ENCODE data around the gene BAHCC1. TPM values are rescaled to one million over a fixed set of nuclear protein-coding genes. Genes with fewer than 3 reads are reported as not detected.

BAHCC1 gene
- total and polyA plus RNA-seq, 2 of the 8 experiments (the other 6 are each of a cell fraction or from before 2014, with no cell fraction given): 0.26 to 0.58 TPM

- FAIRE-seq: no peak
- Histone ChIP-seq H2BK5ac (ENCODE audit: low read depth, low read length) (no peak overlapping the region), H3K4ac (replicated peaks; ENCODE audit: insufficient read length, low read depth, low read length) (no peak overlapping the region), H4K8ac (ENCODE audit: extremely low read depth, insufficient read depth, low read length) (peak overlapping the region; percentile 79; the same call in 1 of the 2 replicates), H3K4me2 (ENCODE audit: insufficient read depth in 1 of 2, low read depth in 2 of 2, low read length in 2 of 2) (no peak overlapping the region), H3K79me2 (ENCODE audit: control insufficient read depth in 1 of 2, insufficient read depth in 2 of 2, low read length in 2 of 2) (no peaks in the 10 kb centered on the region), H3K56ac (replicated peaks; ENCODE audit: insufficient read length, low read depth, low read length) (no peak overlapping the region), H2BK15ac (ENCODE audit: low read length) (no peak overlapping the region), H2AK5ac (ENCODE audit: low read depth, low read length) (peak overlapping the region; percentile 6; the same call in 1 of the 2 replicates), H3K18ac (ENCODE audit: extremely low read depth, low read length) (no peak overlapping the region; the same call in 1 of the 2 replicates), H2BK12ac (ENCODE audit: low read depth, low read length) (no peak overlapping the region), H2AFZ (ENCODE audit: low read length) (no peak overlapping the region), H2BK120ac (replicated peaks; ENCODE audit: low read depth, low read length) (no peak overlapping the region), H3K23ac (ENCODE audit: insufficient read length) (no peak overlapping the region), H4K20me1 (replicated peaks in 1 of 2; ENCODE audit: control insufficient read depth in 1 of 2, insufficient read depth in 2 of 2, low read length in 2 of 2) (peaks cover 0 to 7% of the 10 kb centered on the region in 2 experiments), H3K23me2 (ENCODE audit: low read depth, low read length) (peaks cover 21% of the 10 kb centered on the region; the same call in 1 of the 2 replicates), H3K36me3 (ENCODE audit: control insufficient read depth in 2 of 4, insufficient read depth in 4 of 4, low read length in 3 of 4) (no peaks in the 10 kb centered on the region), H3K9ac (replicated peaks in 1 of 4; ENCODE audit: extremely low read depth in 1 of 4, low read depth in 3 of 4, low read length in 3 of 4) (no peak overlapping the region), H4K5ac (ENCODE audit: insufficient read length, low read depth, low read length) (no peak overlapping the region), H4K91ac (replicated peaks; ENCODE audit: insufficient read length, low read length) (no peak overlapping the region), H2BK20ac (ENCODE audit: low read length) (no peak overlapping the region), H3K14ac (ENCODE audit: insufficient read length) (no peak overlapping the region), H3K9me3 (ENCODE audit: insufficient read depth in 2 of 2, low read depth in 1 of 2, low read length in 1 of 2) (peaks cover 0 to 6% of the 10 kb centered on the region in 2 experiments; a peak in 1 of 4 replicates), H3K4me3 (ENCODE audit: extremely low read depth in 1 of 4, insufficient read depth in 2 of 4, low read depth in 3 of 4, low read length in 4 of 4) (no peak overlapping the region), H3K4me1 (replicated peaks in 1 of 4; ENCODE audit: control insufficient read depth in 3 of 4, insufficient read depth in 4 of 4, low read length in 3 of 4) (peaks cover 0 to 9% (median 6%) of the 10 kb centered on the region in 4 experiments; a peak in 5 of 7 replicates), H3K79me1 (ENCODE audit: low read depth, low read length) (no peaks in the 10 kb centered on the region; the same call in 1 of the 2 replicates), H3K27me3 (replicated peaks in 1 of 4; ENCODE audit: control insufficient read depth in 3 of 4, extremely low read depth in 1 of 4, insufficient read depth in 3 of 4, low read length in 3 of 4) (no peaks in the 10 kb centered on the region; a peak in 1 of 7 replicates), H3K27ac (ENCODE audit: low read depth, low read length) (no peak overlapping the region)
- 86% methylated on average over 18 of the region's 22 CpGs; no CpG with 5 or more reads in 1 of the 2 experiments for WGBS, 2 experiments (ENCODE audit: extremely low coverage in 1 of 2, insufficient coverage in 1 of 2, insufficient read length in 1 of 2, insufficient replicate concordance in 2 of 2, low coverage in 1 of 2, low lambda C conversion rate in 2 of 2, missing lambda C conversion rate in 1 of 2)
- DNase-seq (ENCODE audit: low read depth in 1 of 2, low spot score in 2 of 2): no peak
- ChIA-PET CTCF (ENCODE audit: partially characterized antibody) (interaction anchor here (7.3 kb wide), 1 partner anchor 14 kb away, joined by 53 read pairs; no protein-coding TSS in a partner anchor), POLR2A (ENCODE audit: partially characterized antibody) (interaction anchor here (0.6 kb wide), 1 partner anchor 16 kb away, joined by 3 read pairs; no protein-coding TSS in a partner anchor)
Observed at GRCh38 chr17:81426393-81427172, 31.3 kb downstream of the BAHCC1 start.

All from H1 (cell line).